GM18505 (cell line): ENCODE data around the gene PRTFDC1.

ENCODE experiments used
- ATAC-seq: cut with Tn5 transposase; IDR thresholded peaks from one replicate; pipeline ENCODE4 v1.9.1; 2021; ENCODE audit not compliant: unreplicated experiment
- POLR2A ChIP-seq: IDR thresholded peaks from 4 replicates; pipeline ENCODE4 v1.6.1; 2011; ENCODE audit warnings: borderline replicate concordance; ENCODE audit not compliant: insufficient read depth, insufficient read length; ENCODE audit errors: extremely low read depth

Gene PRTFDC1

GRCh38 chr10:24884316-24884715 lies 68.1 kb downstream of the PRTFDC1 start:
- no peak for TF ChIP-seq POLR2A
- no peak for ATAC-seq

GRCh38 chr10:24883176-24883575 lies 69.2 kb downstream of the PRTFDC1 start:
- no peak for TF ChIP-seq POLR2A
- no peak for ATAC-seq

GRCh38 chr10:24882047-24882698 lies 70.2 kb downstream of the PRTFDC1 start:
- no peak for TF ChIP-seq POLR2A
- peak; percentile 69 for ATAC-seq

- TF ChIP-seq POLR2A = no peak
- no peak for ATAC-seq
Measured at GRCh38 chr10:24879861-24880260, 72.5 kb downstream of the PRTFDC1 start.

GRCh38 chr10:24874133-24874532 lies 78.3 kb downstream of the PRTFDC1 start:
- no peak for ATAC-seq
- TF ChIP-seq POLR2A = no peak

- no peak for TF ChIP-seq POLR2A
- ATAC-seq = no peak
Measured at GRCh38 chr10:24873281-24873683, 79.1 kb downstream of the PRTFDC1 start.

- no peak for TF ChIP-seq POLR2A
- no peak for ATAC-seq
Measured at GRCh38 chr10:24872790-24873182, 79.6 kb downstream of the PRTFDC1 start.

- TF ChIP-seq POLR2A = no peak
- ATAC-seq = no peak
Measured at GRCh38 chr10:24872049-24872789, 80.2 kb downstream of the PRTFDC1 start.

GRCh38 chr10:24871011-24871935 lies 81.1 kb downstream of the PRTFDC1 start:
- ATAC-seq = no peak
- no peak for TF ChIP-seq POLR2A

- TF ChIP-seq POLR2A = no peak
- ATAC-seq = no peak
Measured at GRCh38 chr10:24869354-24870015, 82.9 kb downstream of the PRTFDC1 start.

- ATAC-seq = no peak
Measured at GRCh38 chr10:24866604-24867583, 85.5 kb downstream of the PRTFDC1 start.

GRCh38 chr10:24865783-24866182 lies 86.6 kb downstream of the PRTFDC1 start:
- no peak for ATAC-seq
- TF ChIP-seq POLR2A = no peak

More at GRCh38 chr10:24866604-24867583, 85.5 kb downstream of the PRTFDC1 start:
- no peak for TF ChIP-seq POLR2A

- no peak for ATAC-seq
- TF ChIP-seq POLR2A = no peak
Measured at GRCh38 chr10:24862589-24862988, 89.8 kb downstream of the PRTFDC1 start.
